ENCODE data around the gene TLCD3B.

The TLCD3B gene

DNA sequence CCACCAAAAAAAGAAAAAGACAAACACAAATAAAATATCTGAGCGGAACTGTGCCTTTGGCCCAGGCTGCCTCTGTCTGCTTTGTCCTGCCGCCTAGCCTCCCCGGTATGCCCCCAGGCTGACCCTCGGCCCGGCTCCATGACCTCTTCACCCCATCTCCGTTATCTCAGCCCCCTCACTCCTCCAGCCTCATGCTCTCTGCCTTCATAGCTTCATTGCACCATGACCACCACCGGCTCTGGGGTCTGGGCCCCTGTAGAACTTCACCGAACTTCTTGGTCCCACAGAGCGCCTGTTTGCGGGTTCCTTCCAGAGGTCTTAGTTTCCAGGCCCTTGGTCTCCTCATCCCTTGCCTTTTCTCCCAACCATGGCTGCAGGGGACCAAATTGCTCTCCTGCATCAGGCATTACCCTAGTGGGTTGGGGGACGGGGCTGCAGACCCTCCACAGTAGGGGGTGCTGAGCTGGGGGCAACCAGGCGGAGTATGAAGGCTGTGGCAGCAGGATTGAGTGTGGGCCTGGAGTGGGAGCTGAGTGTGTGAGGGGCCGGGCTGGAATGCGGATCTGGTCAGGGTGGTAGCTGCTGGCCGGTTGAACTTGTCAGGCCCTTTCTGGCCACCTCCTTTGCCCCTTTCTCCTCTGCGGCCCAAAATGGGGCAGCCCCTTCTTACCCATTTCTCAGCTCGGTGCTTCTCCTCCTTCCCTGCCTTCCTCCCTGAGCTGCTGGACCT lies 42.6 kb downstream of the TLCD3B start:
- no peak for DNase-seq (ENCODE audit: low read depth)

DNA sequence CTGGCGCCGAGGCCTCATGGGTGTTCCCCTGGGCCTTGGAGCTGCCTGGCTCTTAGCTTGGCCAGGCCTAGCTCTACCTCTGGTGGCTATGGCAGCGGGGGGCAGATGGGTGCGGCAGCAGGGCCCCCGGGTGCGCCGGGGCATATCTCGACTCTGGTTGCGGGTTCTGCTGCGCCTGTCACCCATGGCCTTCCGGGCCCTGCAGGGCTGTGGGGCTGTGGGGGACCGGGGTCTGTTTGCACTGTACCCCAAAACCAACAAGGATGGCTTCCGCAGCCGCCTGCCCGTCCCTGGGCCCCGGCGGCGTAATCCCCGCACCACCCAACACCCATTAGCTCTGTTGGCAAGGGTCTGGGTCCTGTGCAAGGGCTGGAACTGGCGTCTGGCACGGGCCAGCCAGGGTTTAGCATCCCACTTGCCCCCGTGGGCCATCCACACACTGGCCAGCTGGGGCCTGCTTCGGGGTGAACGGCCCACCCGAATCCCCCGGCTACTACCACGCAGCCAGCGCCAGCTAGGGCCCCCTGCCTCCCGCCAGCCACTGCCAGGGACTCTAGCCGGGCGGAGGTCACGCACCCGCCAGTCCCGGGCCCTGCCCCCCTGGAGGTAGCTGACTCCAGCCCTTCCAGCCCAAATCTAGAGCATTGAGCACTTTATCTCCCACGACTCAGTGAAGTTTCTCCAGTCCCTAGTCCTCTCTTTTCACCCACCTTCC lies 43.5 kb downstream of the TLCD3B start:
- DNase-seq (ENCODE audit: low read depth): no peak

DNA sequence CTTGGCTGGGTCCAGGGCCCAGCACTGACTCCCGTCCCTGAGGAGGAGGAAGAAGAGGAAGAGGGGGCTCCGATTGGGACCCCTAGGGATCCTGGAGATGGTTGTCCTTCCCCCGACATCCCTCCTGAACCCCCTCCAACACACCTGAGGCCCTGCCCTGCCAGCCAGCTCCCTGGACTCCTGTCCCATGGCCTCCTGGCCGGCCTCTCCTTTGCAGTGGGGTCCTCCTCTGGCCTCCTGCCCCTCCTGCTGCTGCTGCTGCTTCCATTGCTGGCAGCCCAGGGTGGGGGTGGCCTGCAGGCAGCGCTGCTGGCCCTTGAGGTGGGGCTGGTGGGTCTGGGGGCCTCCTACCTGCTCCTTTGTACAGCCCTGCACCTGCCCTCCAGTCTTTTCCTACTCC lies 44.1 kb downstream of the TLCD3B start:
- no peak for DNase-seq (ENCODE audit: low read depth)

GRCh38 chr16:29986231-29986630 lies 44.8 kb downstream of the TLCD3B start:
- DNase-seq (ENCODE audit: low read depth): no peak

- no peak for DNase-seq (ENCODE audit: low read depth)
Measured at GRCh38 chr16:29985271-29985811, 45.7 kb downstream of the TLCD3B start.

- DNase-seq (ENCODE audit: low read depth): no peak
Measured at GRCh38 chr16:29984764-29985147, 46.3 kb downstream of the TLCD3B start.

DNA sequence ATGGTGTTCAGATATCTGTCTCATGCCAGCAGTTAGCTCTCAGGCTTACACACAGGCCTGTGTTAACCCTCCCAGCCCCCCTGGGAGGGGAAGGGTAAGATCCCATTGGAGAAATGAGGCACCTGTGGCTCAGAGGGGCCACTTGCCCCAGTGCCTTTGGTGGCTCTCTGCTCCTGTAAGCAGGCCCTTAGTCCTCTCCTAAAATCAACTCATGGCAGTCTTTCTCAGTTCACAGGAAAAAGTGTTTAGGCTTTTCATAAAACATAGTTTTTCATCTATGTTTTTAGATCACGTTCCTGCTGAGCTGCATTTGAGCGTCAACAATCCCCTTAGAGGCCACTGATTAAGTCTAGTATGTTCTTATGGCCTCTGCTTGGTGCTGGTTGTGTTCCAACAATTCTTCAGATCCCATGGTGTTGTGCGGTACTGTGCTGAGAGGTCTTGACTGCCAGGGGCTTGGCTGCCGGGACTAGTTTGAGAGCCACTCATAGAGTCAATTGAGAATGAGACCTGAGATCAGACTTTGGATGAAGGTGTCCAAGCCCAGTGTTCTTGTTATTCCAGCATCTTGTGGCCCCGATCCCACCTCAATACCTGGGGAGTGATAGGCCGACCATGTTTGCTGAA lies 46.8 kb downstream of the TLCD3B start:
- DNase-seq (ENCODE audit: low read depth): no peak

DNA sequence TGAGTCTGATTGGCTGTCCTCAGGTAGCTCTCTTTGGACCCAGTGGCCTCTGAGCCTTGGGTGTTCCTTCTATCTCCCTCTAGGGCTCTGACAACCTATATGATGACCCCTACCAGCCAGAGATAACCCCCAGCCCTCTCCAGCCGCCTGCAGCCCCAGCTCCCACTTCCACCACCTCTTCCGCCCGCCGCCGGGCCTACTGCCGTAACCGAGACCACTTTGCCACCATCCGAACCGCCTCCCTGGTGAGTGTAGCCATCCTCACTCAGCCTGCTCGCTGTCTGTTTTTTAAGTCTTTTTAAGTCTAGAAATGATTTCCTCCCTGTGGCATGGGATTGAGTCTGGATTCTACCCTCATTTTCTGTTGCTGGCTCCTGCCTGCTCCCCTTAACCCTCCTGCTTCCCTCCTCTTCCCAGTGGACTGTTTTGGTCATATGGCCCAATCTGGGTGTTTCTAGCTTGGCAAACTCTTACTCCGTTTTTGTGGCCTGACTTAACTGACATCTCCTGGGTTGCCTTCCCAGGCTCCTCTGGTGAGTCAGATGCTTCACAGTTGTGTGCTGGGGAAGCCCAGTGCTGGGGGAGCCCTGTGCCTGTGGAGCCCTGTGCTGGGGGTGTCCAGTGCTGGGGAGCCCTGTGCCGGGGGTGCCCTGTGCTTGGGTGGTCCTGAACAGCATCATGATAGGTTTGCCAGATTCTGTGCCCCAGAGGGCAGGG lies 47.5 kb downstream of the TLCD3B start:
- DNase-seq (ENCODE audit: low read depth): no peak

GRCh38 chr16:29982560-29983419 lies 48.3 kb downstream of the TLCD3B start:
- no peak for DNase-seq (ENCODE audit: low read depth)

DNA sequence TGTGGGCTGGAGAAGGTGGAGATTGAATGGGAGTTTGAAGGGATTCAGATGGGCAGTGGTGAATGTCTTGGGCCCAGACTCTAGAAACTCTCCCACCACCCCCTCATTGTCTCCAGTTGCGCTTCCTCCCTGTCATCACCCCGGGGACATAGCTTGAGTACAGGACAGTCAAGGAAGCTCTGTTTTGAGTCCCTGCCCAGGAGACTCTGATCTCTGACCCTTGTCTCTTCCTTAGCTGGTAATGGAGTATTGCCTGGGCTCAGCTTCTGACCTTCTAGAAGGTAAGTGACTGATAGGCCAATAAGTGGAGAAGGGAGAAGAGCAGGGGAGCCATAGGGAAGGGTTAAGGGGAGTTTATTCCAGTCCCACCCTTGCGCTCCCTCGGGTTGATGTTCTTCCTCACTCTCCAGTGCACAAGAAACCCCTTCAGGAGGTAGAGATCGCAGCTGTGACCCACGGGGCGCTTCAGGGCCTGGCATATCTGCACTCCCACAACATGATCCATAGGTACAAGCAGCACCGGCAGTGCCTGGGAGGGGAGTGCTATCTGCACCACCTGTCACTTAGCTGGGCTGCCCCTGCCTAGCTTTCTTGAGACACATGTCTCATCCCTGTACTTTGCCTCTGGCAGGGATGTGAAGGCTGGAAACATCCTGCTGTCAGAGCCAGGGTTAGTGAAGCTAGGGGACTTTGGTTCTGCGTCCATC lies 52.4 kb downstream of the TLCD3B start:
- DNase-seq (ENCODE audit: low read depth): no peak

DNA sequence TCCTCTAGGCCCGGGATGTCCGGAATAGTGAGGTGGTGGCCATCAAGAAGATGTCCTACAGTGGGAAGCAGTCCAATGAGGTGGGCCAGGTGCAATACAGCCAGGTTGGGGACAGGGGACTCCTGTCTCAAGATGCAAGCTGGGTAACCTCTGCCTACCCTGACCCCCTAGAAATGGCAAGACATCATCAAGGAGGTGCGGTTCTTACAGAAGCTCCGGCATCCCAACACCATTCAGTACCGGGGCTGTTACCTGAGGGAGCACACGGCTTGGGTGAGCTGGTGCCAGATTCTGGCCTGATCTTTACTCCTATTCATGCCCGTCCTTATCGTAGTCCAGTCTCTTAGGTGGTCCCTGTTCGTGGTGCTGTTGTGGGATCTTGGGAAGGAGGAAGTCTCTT lies 53.0 kb downstream of the TLCD3B start:
- no peak for DNase-seq (ENCODE audit: low read depth)

DNA sequence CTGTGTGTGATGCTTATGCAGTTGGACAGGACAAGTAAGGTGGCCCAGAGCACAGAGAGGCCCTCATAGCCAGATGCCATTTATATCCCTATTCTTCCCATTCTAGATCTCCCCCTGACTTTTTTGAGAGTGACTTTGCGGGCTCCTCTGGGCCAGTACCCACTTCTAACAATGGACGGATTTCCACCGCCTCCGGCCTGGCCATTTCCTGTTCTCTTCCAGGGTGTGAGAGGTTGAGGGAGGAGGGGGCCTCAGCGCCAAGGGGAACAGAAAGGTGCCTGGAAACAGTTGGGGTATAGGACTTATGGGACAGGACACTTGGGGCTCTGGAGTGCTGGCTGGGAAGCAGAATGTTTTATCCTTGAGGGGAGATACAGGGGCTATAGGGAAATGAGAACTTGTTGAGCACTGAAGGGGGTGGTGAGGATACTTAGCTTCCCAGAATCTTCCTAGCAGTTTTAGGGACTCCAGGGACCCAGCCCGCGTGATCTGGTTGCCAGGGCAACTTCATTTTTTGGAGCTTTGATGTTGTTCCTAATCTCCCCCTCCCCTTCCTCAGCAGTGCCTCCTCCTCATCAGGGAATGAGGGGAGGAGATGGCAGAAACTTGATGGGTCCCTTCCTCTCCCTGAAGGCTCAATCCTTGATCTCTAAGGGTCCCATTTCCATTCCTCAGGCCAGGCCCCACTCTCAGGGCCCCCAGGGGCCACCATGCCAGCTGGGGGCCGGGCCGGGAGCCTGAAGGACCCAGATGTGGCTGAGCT lies 53.8 kb downstream of the TLCD3B start:
- DNase-seq (ENCODE audit: low read depth): no peak

DNA sequence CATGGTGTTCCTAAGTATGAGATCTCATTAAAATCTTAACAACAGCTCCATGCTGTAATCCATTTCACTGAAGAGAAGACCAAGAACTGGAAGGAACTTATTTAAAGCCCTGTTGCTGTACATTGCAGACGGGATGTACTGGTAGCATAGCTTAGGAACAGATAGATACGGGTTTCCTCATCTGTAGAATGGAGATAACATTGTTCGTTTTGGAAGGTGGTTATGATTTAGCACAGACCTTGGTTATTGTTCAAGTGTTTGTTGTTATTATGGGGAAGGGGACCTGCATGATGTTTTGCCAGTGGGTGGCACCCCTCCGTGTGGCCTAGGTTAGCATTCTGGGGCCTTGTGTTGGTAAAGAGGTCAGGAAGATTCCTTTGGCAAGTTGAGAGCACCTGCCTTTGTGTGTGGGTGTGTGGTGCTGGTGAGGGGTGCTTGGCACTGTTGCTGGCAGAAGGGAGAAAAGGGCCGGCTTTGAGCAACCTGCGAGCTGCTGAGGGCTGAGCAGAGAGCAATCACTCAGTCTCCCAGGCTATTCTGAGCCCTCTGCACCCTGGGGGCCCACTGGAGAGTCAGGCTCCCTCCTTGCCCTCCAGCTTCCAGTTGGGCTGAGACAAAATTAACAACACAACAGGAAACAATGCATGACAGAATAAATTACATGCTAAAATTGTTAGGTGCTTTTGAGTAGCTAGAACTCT lies 55.1 kb downstream of the TLCD3B start:
- no peak for DNase-seq (ENCODE audit: low read depth)

DNA sequence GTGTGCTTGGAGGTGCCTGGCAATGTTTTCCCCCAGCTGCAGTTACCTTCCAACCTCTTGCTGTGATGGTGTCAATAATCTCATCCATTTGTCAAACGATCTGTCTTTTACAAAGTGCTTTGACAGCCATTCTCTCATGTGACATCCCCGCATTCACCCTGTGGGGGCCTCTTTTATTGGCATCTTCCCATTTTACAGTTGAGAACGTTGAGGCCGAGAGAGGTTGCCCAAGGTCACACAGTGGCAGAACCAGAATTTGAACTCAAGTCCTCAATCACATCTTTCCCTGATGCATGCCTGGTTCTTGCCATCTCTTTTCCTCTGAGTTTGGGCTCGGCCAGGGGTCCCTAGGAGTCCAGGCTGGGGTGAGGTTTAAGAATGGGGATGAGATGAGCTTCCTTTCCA lies 55.9 kb downstream of the TLCD3B start:
- no peak for DNase-seq (ENCODE audit: low read depth)

Data from activated T-helper 1 cell treated with Interleukin-2 at 50 U/mL for 16 hours (primary cell).